Measurements from ENCODE around the gene MST1. TPM values are rescaled to one million over a fixed set of nuclear protein-coding genes. Genes with fewer than 3 reads are reported as not detected.

Gene MST1
- total RNA-seq, 1 donor from 2014 or later = 10.8 TPM

DNA sequence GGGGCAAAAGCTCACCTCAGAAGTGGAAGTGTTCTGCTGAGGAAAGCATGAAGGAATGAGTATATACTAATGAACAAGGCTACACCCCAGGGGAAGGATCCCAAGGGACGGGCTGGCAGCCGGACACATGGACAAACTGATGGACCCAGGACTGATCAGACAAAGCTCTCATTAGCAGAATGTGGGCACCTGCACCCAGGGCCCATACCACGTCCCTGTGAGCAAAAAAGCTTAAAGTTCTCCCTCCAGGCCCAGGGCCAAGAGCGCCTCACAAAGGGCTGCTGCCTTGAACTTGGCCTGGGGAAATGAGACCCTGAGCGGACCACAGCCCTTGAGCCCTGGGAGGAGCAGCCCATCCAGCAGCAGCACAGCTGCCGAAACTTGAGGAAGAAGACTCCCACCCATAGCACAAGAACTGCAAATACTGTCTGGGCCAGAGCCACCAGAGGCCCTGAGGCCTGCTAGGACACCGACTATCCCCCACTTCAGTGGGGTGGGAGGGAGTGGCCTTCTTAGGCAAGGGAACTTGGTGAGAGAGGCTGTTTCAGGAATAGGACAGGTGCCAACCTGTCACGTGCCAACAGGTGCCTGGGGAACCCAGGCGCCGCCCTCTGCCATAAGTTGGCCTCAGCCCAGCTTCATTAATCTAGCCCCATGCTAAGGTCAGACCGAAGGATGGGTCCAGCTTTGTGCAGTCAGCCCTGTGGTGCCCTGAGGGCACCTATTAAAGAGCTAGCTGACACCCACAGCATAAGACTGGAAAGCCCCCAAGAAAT lies 36.8 kb upstream of the MST1 start:
- Histone ChIP-seq H3K36me3 (peaks cover 0 to 34% of the 10 kb centered on the region in 2 donors), H3K4me1 (peaks cover 28% of the 10 kb centered on the region), H3K9me3 (no peaks in the 10 kb centered on the region), H3K27me3 (no peaks in the 10 kb centered on the region), H3K4me3 (no peak overlapping the region), H3K27ac (no peak overlapping the region)
- DNase-seq (ENCODE audit: extremely low spot score in 2 of 2) = peak in 1 of 2 donors; percentile 84
- intact Hi-C loops (cut with DNase I) = loop anchor here (10.0 kb wide), 1 partner anchor 119 kb away; no protein-coding TSS in a partner anchor
- TF ChIP-seq, protein P1, sequence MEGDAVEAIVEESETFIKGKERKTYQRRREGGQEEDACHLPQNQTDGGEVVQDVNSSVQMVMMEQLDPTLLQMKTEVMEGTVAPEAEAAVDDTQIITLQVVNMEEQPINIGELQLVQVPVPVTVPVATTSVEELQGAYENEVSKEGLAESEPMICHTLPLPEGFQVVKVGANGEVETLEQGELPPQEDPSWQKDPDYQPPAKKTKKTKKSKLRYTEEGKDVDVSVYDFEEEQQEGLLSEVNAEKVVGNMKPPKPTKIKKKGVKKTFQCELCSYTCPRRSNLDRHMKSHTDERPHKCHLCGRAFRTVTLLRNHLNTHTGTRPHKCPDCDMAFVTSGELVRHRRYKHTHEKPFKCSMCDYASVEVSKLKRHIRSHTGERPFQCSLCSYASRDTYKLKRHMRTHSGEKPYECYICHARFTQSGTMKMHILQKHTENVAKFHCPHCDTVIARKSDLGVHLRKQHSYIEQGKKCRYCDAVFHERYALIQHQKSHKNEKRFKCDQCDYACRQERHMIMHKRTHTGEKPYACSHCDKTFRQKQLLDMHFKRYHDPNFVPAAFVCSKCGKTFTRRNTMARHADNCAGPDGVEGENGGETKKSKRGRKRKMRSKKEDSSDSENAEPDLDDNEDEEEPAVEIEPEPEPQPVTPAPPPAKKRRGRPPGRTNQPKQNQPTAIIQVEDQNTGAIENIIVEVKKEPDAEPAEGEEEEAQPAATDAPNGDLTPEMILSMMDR (IDR thresholded peaks at IDR 0.05) = no peak
- TF ChIP-seq POLR2AphosphoS5 (IDR thresholded peaks at IDR 0.05; ENCODE audit: insufficient read depth in 1 of 2, low read depth in 1 of 2) (no peak), POLR2A (IDR thresholded peaks at IDR 0.05) (no peak)

DNA sequence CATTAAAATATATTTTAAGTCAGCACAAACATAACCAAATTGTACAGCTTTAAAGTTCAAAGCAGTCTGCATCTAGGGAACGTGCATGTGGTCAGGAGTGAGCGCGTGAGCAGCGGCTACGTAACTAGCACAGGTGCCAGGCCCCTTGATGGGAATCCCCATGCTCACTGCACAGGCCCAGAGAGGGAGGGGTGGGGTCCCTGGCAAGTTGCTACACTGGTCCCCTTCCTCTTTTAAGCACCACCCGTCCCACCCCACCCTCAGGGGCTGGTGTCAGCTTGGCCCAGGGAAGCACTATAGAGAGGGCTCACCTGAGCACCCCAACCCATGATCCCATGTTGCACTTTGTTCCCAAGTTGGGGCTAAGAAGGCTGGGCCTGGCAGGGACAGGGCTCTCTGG lies 35.3 kb upstream of the MST1 start:
- Histone ChIP-seq H3K36me3 (peaks cover 0 to 29% of the 10 kb centered on the region in 2 donors), H3K27me3 (no peaks in the 10 kb centered on the region), H3K9me3 (no peaks in the 10 kb centered on the region), H3K4me3 (peak overlapping the region; percentile 88 to 93), H3K27ac (peak overlapping the region; percentile 90), H3K4me1 (peaks cover 35% of the 10 kb centered on the region)
- no peak for TF ChIP-seq POLR2AphosphoS5 (IDR thresholded peaks at IDR 0.05; ENCODE audit: insufficient read depth in 1 of 2, low read depth in 1 of 2)
- TF ChIP-seq POLR2A (IDR thresholded peaks at IDR 0.05) = no peak
- TF ChIP-seq, protein P1 (IDR thresholded peaks at IDR 0.05) = no peak
- intact Hi-C loops (cut with DNase I) = loop anchor here (10.0 kb wide), 1 partner anchor 120 kb away; no protein-coding TSS in a partner anchor
- DNase-seq (ENCODE audit: extremely low spot score in 2 of 2) = peak in 1 of 2 donors; percentile 89

DNA sequence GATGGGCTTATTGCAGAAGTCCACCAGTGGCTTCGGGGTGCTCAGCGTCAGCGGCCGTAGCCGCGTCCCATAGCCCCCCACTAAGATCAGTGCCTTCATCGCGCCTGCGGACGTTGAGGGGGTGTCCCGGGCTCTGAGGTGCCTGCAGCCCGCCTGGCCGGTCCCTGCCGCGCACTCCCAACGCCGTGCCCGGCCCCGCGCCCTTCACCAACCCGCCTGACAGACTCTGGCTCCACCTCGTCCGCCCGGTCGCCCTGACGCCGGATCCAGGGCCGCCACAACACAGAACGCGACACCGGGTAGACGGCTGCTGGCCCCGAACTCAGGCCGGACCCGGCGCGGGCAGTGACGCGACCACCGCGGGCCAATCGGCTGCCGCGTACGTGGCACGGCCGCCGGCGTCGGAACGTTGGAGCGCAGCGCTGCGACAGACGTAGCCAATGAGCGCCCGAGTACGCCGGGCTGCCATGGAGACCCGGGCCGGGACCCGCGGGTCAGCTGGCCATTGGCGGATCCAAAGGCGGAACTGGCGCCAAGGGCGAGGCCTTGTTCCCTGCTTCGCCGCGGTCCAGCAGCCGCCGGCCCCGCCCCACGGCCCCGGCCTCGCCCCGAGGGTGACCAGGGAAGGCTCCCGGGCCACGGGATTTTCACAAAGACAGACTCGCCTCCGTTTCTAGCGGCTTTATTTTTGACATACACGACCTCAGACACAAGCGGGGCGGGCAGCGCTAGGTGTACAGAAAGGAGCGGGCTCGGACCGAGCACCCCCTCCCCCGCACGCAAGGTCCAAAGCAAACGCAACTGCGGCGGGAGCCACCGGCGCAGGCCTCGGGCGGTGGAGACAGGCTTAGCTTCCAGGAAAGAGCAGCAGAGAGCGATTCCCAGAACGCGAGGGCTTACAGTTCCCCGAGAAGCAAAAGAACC lies 34.6 kb upstream of the MST1 start, which contains the start of gene GMPPB:
GMPPB (minus strand) TSS at position 324 of the 924 bp plus-strand sequence; CDS start at position 99, 225 bp downstream.
- intact Hi-C loops (cut with DNase I) = loop anchor here (10.0 kb wide), 1 partner anchor 121 kb away; no protein-coding TSS in a partner anchor
- peak within 1 kb of the TSS; percentile 88 to 93 for H3K4me3 ChIP-seq
- H3K27ac ChIP-seq = peak within 1 kb of the TSS; percentile 90
- H3K4me1 ChIP-seq = peaks cover 39% of the 10 kb centered on the region
- DNase-seq (ENCODE audit: extremely low spot score in 2 of 2) = peak in 1 of 2 donors; percentile 97
- TF ChIP-seq POLR2AphosphoS5 (IDR thresholded peaks at IDR 0.05; ENCODE audit: insufficient read depth in 1 of 2, low read depth in 1 of 2) = peak; percentile 52 to 78
- peak in 1 of 2 donors; percentile 60 for TF ChIP-seq POLR2A (IDR thresholded peaks at IDR 0.05)
- TF ChIP-seq, protein P1 (IDR thresholded peaks at IDR 0.05) = no peak
- H3K36me3 ChIP-seq = peaks cover 0 to 29% of the 10 kb centered on the region in 2 donors
- no peaks in the 10 kb centered on the region for H3K27me3 ChIP-seq
- H3K9me3 ChIP-seq = no peaks in the 10 kb centered on the region

DNA sequence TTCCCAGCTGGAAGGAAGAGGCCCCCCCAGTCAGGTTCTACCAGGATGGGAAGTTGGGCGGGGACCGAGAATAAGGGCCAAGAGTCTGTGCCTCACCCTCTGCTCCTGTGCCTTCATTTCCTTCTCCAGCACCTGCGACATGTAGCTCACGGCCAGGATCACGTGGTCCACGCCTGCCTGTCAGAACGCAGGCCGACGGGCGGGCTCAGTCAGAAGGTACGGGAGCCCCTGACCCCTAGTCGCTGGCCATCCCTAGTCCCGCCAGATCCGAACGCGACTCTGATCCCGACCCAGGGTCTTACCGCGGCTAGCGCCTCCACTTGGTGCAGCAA lies 34.0 kb upstream of the MST1 start:
- H3K4me1 ChIP-seq = peaks cover 45% of the 10 kb centered on the region

More for the DNA sequence above, 34.0 kb upstream of the MST1 start:
- peak in 1 of 2 donors; percentile 92 for DNase-seq (ENCODE audit: extremely low spot score in 2 of 2)
- Histone ChIP-seq H3K4me3 (peak overlapping the region; percentile 88 to 93), H3K36me3 (peaks cover 0 to 28% of the 10 kb centered on the region in 2 donors), H3K9me3 (no peaks in the 10 kb centered on the region), H3K27me3 (no peaks in the 10 kb centered on the region), H3K27ac (peak overlapping the region; percentile 90)
- TF ChIP-seq POLR2AphosphoS5 (IDR thresholded peaks at IDR 0.05; ENCODE audit: insufficient read depth in 1 of 2, low read depth in 1 of 2) = no peak
- TF ChIP-seq, protein P1 (IDR thresholded peaks at IDR 0.05) = no peak
- no peak for TF ChIP-seq POLR2A (IDR thresholded peaks at IDR 0.05)
- intact Hi-C loops (cut with DNase I) = loop anchor here (10.0 kb wide), 1 partner anchor 122 kb away; no protein-coding TSS in a partner anchor
